Measurements from ENCODE around the gene STK26.

STK26 gene

DNA sequence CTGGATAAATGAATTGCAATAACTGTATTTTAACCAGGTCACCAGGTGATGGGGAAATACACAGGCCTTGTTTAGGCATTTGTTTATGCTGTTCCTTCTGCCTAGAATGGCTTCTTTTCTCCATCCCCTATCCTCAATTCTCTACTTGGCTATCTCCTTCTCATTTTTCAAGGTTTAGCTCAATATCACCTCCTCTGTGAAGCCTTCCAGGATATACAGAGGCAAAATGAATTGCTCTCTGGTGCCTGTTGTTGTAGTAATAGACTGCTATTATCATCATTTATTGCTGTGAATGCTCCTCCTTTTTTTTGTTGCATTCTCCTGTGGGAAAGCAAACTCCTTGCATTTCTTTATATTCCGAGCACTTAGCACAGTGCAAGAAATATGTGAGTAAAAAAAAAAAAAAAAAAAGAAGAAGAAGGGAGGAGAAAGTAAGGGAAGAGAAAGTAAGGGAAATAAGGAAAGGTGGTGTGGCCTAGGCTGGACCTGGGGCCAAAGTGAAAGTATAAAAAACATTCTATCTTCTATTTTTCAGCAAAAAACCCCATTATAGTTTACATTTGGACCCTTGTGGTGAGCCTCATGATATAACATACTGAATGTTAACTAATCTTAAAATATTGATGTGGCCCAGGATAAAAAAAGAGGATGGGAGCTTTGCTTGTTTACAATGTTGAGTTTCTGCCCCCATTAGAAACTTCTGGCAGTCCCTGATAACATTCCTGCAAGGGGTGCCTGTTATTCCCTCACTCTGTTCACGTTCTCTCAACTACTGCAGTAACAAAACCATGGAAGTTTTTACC, 6.3 kb upstream of the STK26 start:
- DNase-seq (ENCODE audit: insufficient read length) (no peak), FAIRE-seq (no peak)
- no peak for TF ChIP-seq POLR2AphosphoS5 (IDR thresholded peaks at IDR 0.05; ENCODE audit: low read depth, low read length)
- TF ChIP-seq POLR2A (IDR thresholded peaks at IDR 0.05; ENCODE audit: low read depth, low read length), result no peak
- no peak for TF ChIP-seq TAF1 (IDR thresholded peaks at IDR 0.05; ENCODE audit: borderline replicate concordance, low read depth, low read length)

DNA sequence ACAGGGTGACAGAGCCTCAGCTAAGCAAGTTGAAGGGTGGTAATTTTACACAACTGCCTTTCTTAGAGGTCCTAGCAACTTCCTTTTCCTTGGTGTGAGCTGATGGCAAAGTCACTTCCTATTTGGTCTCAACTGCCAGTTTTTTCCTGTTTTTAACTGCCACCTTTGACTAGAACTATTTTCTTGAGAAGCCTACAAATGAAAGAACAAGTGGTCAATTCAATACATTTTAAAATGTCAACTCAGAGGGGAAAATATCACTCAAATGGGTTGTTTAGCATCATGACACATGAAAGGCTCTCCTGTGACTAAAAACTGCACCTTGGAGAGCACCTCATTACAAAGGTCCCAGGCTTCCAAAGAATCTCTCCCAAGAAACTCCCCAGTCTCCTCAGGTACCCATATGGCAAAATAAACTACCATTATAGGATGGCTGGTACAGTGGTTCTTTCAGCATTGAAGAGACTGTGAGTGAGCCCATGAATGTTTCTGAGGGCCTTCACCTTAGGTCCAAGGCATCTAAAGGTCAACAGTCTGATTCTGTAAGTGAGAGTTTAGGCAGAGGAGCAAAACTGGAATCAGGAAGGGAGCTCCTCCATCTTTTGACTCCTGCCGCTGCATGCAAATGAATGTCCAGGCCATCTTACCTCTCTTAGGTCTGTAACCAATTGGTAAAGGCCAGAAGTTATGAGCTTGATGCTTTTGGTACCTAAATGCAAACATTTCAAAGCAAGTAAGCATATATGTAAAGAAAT, 5.5 kb upstream of the STK26 start:
- DNase-seq (ENCODE audit: insufficient read length) (no peak), FAIRE-seq (no peak)
- no peak for TF ChIP-seq TAF1 (IDR thresholded peaks at IDR 0.05; ENCODE audit: borderline replicate concordance, low read depth, low read length)
- TF ChIP-seq POLR2A (IDR thresholded peaks at IDR 0.05; ENCODE audit: low read depth, low read length), result no peak
- TF ChIP-seq POLR2AphosphoS5 (IDR thresholded peaks at IDR 0.05; ENCODE audit: low read depth, low read length), result no peak

DNA sequence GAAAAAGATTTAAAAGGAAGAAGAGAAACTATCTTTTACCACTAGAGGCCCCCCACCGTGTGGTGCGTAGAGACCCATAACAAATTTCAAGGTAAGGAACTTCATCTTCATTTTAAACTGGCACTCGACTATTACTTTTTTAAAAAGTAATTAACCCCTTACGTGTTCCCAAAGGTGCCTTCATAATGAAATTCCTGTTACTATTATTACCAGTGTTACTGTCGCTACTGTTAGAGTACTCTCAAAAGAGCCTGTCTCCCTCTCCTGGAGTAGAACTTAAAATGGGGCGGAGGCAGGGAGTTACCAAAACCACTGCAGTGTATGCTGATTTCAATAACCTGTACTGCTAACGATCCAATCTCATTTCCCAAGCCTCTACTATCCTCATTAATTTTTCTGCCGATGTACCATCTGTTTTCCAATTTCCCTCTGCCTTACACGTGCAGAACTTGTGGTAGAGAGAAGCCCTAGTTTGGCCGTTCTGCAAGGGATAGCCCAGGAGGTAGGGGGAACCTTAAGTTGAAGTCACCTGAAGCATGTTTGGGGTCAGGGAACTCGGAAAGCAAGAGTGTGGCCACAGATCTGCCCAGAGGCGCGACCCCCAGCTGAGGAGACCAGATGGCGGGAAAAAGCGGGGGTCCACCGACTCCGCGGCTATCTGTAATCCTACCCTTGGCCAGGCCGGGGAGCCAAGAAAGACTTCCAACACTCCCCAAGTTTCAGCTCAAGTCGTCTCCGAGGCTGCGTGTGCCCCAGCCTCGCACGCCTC, 720 bp upstream of the STK26 start:
- FAIRE-seq (no peak), DNase-seq (ENCODE audit: insufficient read length) (no peak)
- TF ChIP-seq POLR2A (IDR thresholded peaks at IDR 0.05; ENCODE audit: low read depth, low read length) (no peak), TAF1 (IDR thresholded peaks at IDR 0.05; ENCODE audit: borderline replicate concordance, low read depth, low read length) (no peak), POLR2AphosphoS5 (IDR thresholded peaks at IDR 0.05; ENCODE audit: low read depth, low read length) (no peak)

DNA sequence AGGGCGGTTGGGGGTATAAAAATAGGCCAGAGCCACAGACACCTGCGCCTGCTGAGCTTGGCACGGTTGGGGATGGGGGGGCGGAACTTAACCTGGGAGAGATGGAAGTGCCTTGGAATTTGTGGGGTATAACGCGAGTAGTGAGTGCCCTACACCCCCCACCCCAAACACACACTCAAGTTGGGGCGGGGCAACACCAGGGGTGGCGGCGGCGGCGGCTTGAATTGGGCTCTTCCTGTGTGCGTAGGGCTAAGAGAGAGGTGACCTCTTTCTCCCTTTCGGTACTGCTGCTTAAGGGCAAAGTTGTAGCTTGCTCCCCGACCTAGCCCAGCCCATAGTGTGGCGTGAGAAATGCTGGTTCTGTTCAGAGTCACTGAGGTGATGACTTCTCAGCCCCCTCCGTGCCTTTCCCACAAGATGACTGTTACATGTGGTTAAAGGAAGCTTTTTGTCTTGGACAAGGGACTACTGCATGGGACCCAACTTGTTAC, 839 bp downstream of the STK26 start:
- TF ChIP-seq POLR2AphosphoS5 (IDR thresholded peaks at IDR 0.05; ENCODE audit: low read depth, low read length), result no peak
- 0 out of 2 replicates have a peak, but pooled peaks have one; percentile 15 for TF ChIP-seq TAF1 (IDR thresholded peaks at IDR 0.05; ENCODE audit: borderline replicate concordance, low read depth, low read length)
- DNase-seq (ENCODE audit: insufficient read length) (no peak), FAIRE-seq (peak; percentile 61)

DNA sequence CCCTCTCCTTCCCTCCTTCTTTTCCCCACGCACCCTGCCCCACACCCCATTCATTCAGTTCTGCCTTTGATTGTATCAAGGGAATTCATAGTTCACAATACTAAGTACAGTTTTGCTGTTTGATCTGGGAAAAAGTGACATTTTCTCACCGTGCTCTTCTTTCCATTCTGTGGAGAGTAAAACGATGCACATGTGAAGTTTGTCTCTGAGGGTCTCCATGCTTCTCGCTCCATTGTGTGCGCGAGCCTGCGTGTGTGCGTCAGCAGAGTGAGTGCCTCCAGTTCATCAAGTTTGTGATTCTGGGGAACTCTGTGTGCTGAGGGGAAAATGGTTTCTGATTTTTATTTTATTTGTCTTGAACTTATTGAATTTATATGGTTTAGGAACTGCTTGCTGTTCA, 1.9 kb downstream of the STK26 start:
- no peak for FAIRE-seq
- no peak for DNase-seq (ENCODE audit: insufficient read length)
- TF ChIP-seq POLR2AphosphoS5 (IDR thresholded peaks at IDR 0.05; ENCODE audit: low read depth, low read length) (no peak), POLR2A (IDR thresholded peaks at IDR 0.05; ENCODE audit: low read depth, low read length) (no peak), TAF1 (IDR thresholded peaks at IDR 0.05; ENCODE audit: borderline replicate concordance, low read depth, low read length) (no peak)

DNA sequence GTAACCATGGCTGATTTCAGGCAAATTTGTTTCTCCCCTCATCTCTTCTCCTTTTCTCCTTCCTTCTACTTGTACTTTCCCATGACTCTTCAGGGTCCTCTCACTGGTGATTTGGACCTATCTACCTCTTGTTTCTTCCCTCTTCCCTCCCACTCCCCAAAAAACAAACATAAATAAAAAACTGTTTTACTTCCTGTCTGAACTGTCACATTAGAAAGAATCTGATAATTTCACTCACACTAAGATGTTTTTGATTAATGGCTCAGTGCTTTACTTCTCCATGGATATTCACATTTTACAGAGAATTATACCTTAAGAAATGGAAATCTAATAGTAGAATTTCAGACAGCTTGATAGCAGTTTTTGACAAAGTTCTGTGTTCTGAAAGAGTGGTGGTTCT, 7.2 kb downstream of the STK26 start:
- DNase-seq (ENCODE audit: insufficient read length), result no peak
- no peak for TF ChIP-seq POLR2A (IDR thresholded peaks at IDR 0.05; ENCODE audit: low read depth, low read length)
- no peak for TF ChIP-seq TAF1 (IDR thresholded peaks at IDR 0.05; ENCODE audit: borderline replicate concordance, low read depth, low read length)
- TF ChIP-seq POLR2AphosphoS5 (IDR thresholded peaks at IDR 0.05; ENCODE audit: low read depth, low read length), result no peak
- peak; percentile 61 for FAIRE-seq

DNA sequence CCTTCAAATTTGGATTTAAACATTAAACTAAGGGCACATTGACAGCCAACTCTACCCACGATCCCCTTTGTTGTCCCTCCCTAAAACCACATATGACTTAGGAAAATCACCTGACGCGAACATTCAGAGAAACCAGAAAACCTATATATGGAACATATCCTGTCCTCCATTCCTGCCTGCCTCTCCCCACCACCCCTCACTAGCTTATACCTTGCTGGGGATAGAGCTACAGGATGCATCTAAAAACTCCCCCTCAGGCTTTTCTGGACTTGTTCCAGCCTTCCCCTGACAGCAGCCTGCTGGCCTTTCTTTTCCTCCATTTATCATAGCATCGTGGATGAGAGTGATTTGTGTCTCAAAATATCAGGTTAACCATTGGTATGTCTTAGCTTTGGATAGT, 8.8 kb downstream of the STK26 start:
- FAIRE-seq (no peak), DNase-seq (ENCODE audit: insufficient read length) (no peak)
- TF ChIP-seq POLR2A (IDR thresholded peaks at IDR 0.05; ENCODE audit: low read depth, low read length) (no peak), TAF1 (IDR thresholded peaks at IDR 0.05; ENCODE audit: borderline replicate concordance, low read depth, low read length) (no peak), POLR2AphosphoS5 (IDR thresholded peaks at IDR 0.05; ENCODE audit: low read depth, low read length) (no peak)

DNA sequence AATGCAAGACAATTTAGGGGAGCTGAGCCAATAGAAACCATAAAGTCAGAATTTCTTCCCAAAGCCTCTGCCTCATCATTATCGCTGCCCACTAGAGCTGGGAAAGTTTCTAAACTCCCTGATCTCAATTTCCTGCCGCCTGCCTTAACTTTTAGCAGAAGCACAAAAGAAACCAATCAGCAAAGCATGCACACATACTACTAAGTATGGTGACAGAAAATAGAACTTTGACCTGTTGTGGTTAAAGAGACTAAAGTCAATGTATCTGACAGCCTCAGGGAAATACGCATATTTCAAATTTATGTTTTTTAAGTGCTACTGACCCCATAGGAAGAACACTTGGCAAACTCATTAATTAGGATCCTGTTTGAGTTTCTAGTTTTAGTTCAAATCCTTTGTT, 10.1 kb downstream of the STK26 start:
- DNase-seq (ENCODE audit: insufficient read length) (no peak), FAIRE-seq (peak; percentile 56)
- no peak for TF ChIP-seq POLR2AphosphoS5 (IDR thresholded peaks at IDR 0.05; ENCODE audit: low read depth, low read length)

DNA sequence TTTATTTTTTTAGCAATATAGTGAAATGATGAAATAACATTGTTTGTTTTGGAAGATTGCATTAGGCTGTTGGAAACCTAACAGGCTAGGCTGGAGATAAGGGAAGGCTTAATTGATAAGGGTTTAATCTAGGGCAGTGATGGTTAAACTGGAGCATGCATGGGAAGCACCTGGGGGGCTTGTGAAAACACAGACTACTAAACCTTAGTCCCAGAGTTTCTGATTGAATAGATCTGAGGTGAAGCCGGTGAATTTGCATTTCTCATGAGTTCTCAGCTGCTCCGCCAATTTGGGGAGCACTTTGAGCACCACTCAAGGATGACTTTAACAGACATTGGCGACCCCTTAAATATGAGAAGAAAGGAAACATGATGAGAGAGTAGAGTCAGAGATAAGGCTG, 11.5 kb downstream of the STK26 start:
- TF ChIP-seq POLR2AphosphoS5 (IDR thresholded peaks at IDR 0.05; ENCODE audit: low read depth, low read length) (no peak), POLR2A (IDR thresholded peaks at IDR 0.05; ENCODE audit: low read depth, low read length) (no peak), TAF1 (IDR thresholded peaks at IDR 0.05; ENCODE audit: borderline replicate concordance, low read depth, low read length) (no peak)
- FAIRE-seq (peak; percentile 46), DNase-seq (ENCODE audit: insufficient read length) (no peak)

DNA sequence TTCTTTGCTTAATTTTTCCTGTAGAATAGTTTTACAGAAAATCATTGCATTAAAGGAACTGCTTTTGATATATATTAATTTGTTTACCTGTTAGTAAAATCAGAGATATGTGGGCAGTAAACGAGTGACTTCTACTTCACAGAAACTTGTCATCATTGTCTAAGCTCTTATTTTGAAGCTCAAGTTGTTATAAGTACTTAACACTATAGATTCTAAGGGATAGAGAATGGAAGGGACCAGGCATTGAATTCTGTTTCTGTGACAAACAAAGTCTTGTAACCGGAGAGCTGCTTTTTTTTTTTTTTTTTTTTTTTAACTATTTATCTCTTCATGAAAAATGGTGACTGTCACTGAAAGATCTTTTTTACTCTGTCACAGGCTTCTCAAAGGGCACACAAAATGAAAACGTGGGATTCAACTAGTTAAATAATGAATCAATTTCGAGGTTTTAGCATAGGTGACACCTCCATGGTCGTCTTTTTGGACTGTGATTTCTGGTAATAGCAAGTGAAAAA, 14.4 kb downstream of the STK26 start:
- FAIRE-seq (no peak), DNase-seq (ENCODE audit: insufficient read length) (no peak)
- TF ChIP-seq POLR2A (IDR thresholded peaks at IDR 0.05; ENCODE audit: low read depth, low read length), result no peak

DNA sequence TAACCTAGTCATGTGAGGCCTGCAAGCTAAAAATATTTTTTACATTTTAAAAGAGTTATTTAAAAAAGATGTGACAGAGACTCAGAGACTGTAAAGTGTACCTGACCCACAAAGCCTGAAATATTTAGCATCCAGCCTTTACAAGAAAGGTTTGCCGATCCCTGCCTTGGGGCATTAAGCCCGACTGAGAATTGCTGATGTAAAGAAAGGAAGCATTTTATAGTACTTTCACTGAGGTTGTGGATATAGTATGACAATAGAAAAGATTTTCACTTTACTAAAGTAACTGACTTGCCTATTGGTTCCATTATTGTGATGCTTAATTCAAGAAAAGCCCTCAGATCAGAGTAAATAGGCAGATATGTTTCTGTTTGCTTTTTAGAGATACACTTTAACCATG, 17.0 kb downstream of the STK26 start:
- FAIRE-seq, result no peak
- TF ChIP-seq POLR2A (IDR thresholded peaks at IDR 0.05; ENCODE audit: low read depth, low read length), result no peak
- no peak for TF ChIP-seq POLR2AphosphoS5 (IDR thresholded peaks at IDR 0.05; ENCODE audit: low read depth, low read length)
- no peak for TF ChIP-seq TAF1 (IDR thresholded peaks at IDR 0.05; ENCODE audit: borderline replicate concordance, low read depth, low read length)
- DNase-seq (ENCODE audit: insufficient read length), result no peak

Measured in GM12892 (cell line).